Transverse colon (tissue), 4 donors: ENCODE measurements around the gene LHFPL6. TPM values are rescaled to one million over a fixed set of nuclear protein-coding genes. Genes with fewer than 3 reads are reported as not detected.

Experiments used
- DNase-seq: peaks from one replicate; pipeline ENCODE4 v3.0.0-alpha.2; 2019
- H3K27ac ChIP-seq, 4 donors: fragments of 200-600 bp; sonication (generic); 2 replicates each; pipeline ENCODE4 v1.5.1; 2016 to 2018; ENCODE audit warnings: inconsistent platforms in 4 of 4
- H3K27me3 ChIP-seq: fragments of 200-600 bp; sonication (generic); 2 replicates; pipeline ENCODE4 v1.5.1; 2017; ENCODE audit warnings: inconsistent platforms
- H3K36me3 ChIP-seq, 4 donors: fragments of 200-600 bp; sonication (generic); 2 replicates each; pipeline ENCODE4 v1.5.1; 2017 to 2019; ENCODE audit warnings: inconsistent platforms in 4 of 4
- H3K4me1 ChIP-seq, 4 donors: fragments of 200-600 bp; sonication (generic); 2 replicates each; pipeline ENCODE4 v1.5.1; 2017 to 2020; ENCODE audit warnings: inconsistent platforms in 4 of 4
- H3K4me3 ChIP-seq, 4 donors: fragments of 200-600 bp; sonication (generic); 1 replicate in 1 of 4; 2 replicates in 3 of 4; pipeline versions ENCODE4 v1.5.1 to v1.6.1; 2017 to 2019; ENCODE audit warnings: inconsistent platforms in 4 of 4
- H3K9me3 ChIP-seq, 2 donors: fragments of 200-600 bp; sonication (generic); 2 replicates each; pipeline ENCODE4 v1.5.1; 2017 to 2019; ENCODE audit warnings: inconsistent platforms in 2 of 2
- EP300 ChIP-seq: sonication (generic); formaldehyde crosslinking; IDR thresholded peaks from one replicate; pipeline ENCODE4 v1.6.1; 2017; ENCODE audit warnings: antibody characterized with exemption, low read depth
- POLR2A ChIP-seq: fragments of 450-650 bp; IDR thresholded peaks from one replicate; pipeline ENCODE4 v1.6.1; 2016; ENCODE audit warnings: antibody characterized with exemption, mild to moderate bottlenecking, moderate library complexity
- POLR2AphosphoS5 ChIP-seq, 3 donors: sonication (generic); formaldehyde crosslinking; IDR thresholded peaks; one replicate each; pipeline ENCODE4 v1.6.1; 2016; ENCODE audit warnings: antibody characterized with exemption in 3 of 3
- WGBS, 2 donors: methylation state at CpG; one replicate each; pipeline ENCODE4 v1.1.5; 2018; ENCODE audit warnings: low coverage in 1 of 2; 5-methylcytosine and 5-hydroxymethylcytosine counted together
- in situ Hi-C, 4 donors: fragments of 200-750 bp; cut with MboI; loops; one replicate each; pipeline versions ENCODE4 v1.15.0 to v1.15.1; 2017; ENCODE audit warnings: low sequenced_read_pairs in 3 of 4, low pct_ligation_motif_present in 1 of 4, low pct_unique_long_range_greater_than_20kb in 1 of 4
- intact Hi-C: fragments of 100-400 bp; cut with DNase I; formaldehyde crosslinking; loops from one replicate; pipeline ENCODE4 v1.15.1; 2023; ENCODE audit warnings: low total_unique reads
- total RNA-seq, 4 donors: library from RNA; depleted of rRNA; stranded (reverse); fragments of >200 nt; gene quantifications; one replicate each; pipeline ENCODE4 v1.1.0, GENCODE V29; 2016
- TF ChIP-seq, protein P1 (sequence below), 5 experiments: fragments of 200-600 bp in 3 of 5; fragments of 450-650 bp in 2 of 5; sonication (generic) in 3 of 5; IDR thresholded peaks; 1 replicate in 2 of 5; 2 replicates in 3 of 5; pipeline ENCODE4 v1.5.1; 2016 to 2017; ENCODE audit warnings: antibody characterized with exemption in 5 of 5, inconsistent platforms in 3 of 5, mild to moderate bottlenecking in 2 of 5, moderate library complexity in 1 of 5

Gene LHFPL6
- total RNA-seq, 4 donors from 2014 or later, result 4.2 to 18.6 (median 9.3) TPM

DNA sequence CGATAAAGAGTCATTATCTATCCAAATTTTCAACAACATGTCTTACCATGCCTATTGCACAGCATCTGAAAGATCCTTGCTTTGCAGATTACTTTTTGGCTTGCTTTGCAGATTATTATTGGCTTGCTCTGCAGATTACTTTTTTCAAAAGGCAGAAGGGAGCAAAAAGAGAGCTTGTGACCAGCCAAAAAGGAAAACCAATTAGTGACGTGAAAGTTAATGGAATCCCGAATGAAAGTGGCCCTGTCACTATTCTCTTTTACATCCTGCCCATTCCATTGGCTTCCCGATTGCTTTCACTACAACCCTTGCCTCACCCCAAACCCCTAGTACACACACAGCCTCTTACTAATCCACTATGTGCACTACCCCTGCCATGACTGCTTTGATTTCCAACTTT, 81.3 kb downstream of the LHFPL6 start:
- Histone ChIP-seq H3K27me3 (no peaks in the 10 kb centered on the region), H3K27ac (no peak overlapping the region), H3K4me3 (no peak overlapping the region), H3K36me3 (no peaks in the 10 kb centered on the region), H3K4me1 (no peaks in the 10 kb centered on the region), H3K9me3 (no peaks in the 10 kb centered on the region)
- TF ChIP-seq, protein P1, sequence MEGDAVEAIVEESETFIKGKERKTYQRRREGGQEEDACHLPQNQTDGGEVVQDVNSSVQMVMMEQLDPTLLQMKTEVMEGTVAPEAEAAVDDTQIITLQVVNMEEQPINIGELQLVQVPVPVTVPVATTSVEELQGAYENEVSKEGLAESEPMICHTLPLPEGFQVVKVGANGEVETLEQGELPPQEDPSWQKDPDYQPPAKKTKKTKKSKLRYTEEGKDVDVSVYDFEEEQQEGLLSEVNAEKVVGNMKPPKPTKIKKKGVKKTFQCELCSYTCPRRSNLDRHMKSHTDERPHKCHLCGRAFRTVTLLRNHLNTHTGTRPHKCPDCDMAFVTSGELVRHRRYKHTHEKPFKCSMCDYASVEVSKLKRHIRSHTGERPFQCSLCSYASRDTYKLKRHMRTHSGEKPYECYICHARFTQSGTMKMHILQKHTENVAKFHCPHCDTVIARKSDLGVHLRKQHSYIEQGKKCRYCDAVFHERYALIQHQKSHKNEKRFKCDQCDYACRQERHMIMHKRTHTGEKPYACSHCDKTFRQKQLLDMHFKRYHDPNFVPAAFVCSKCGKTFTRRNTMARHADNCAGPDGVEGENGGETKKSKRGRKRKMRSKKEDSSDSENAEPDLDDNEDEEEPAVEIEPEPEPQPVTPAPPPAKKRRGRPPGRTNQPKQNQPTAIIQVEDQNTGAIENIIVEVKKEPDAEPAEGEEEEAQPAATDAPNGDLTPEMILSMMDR (IDR thresholded peaks at IDR 0.05), result no peak
- no peak for TF ChIP-seq POLR2A
- no peak for TF ChIP-seq EP300
- no peak for TF ChIP-seq POLR2AphosphoS5 (IDR thresholded peaks at IDR 0.05)
- in situ Hi-C loops, result no loop called here
- WGBS, 2 donors, result 79 to 82% methylated on average over 4 of the region's 4 CpGs
- DNase-seq, result no peak
- intact Hi-C loops, result no loop called here

DNA sequence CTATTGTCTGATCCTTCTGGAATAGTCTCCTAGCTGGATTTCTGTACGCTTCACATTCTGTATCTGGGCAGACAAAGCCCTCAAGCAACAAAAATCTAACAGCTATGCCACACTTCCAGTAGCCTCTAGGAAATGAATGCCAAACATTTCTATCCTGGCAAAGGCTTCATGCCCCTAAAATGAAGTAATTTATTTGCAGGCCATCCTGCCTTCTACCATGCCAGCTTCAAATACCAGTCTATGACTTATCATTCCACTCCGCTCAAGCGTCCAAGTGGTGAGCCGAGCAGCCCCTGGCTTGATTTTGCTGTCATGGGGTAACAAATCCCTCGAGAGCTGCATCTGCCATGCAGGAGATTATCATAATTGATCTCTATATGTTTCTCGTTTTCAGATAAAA, 86.9 kb downstream of the LHFPL6 start:
- Histone ChIP-seq H3K36me3 (no peaks in the 10 kb centered on the region), H3K4me1 (peaks cover 0 to 5% (median 0%) of the 10 kb centered on the region in 4 donors), H3K9me3 (no peaks in the 10 kb centered on the region), H3K27ac (no peak overlapping the region), H3K27me3 (no peaks in the 10 kb centered on the region), H3K4me3 (no peak overlapping the region)
- DNase-seq, result no peak
- in situ Hi-C loops, result no loop called here
- intact Hi-C loops, result no loop called here
- no peak for TF ChIP-seq POLR2A
- TF ChIP-seq POLR2AphosphoS5 (IDR thresholded peaks at IDR 0.05), result no peak
- TF ChIP-seq EP300, result no peak
- TF ChIP-seq, protein P1 (IDR thresholded peaks at IDR 0.05), result no peak
- WGBS, 2 donors, result 74 to 78% methylated on average over 3 to 6 of the region's 6 CpGs

DNA sequence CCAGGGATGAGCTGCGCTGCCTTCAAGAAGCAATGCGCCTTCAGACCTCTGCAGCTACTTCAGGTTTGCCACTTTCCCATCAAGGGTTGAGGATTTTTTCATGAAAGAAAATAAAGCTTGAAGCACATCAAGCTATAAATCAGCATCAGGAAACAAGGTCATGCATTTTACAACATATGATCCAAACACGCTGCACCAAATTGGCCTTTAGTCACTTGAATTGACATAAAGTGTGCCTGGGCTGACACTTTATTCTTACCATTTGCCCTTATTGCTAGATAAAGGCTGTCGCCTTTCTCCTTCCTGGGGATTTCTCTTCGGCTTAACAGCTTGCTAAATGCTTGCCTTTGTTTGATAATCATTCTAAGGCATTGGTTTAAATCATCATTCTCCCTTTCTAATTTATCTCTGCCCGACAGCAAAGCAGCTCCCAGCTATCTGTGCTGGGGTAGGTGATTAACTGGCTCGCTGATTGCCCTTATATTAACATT, 87.7 kb downstream of the LHFPL6 start:
- intact Hi-C loops (no loop called here), in situ Hi-C loops (no loop called here)
- Histone ChIP-seq H3K9me3 (no peaks in the 10 kb centered on the region), H3K36me3 (no peaks in the 10 kb centered on the region), H3K27ac (no peak overlapping the region), H3K4me1 (peaks cover 0 to 5% (median 0%) of the 10 kb centered on the region in 4 donors), H3K4me3 (no peak overlapping the region), H3K27me3 (no peaks in the 10 kb centered on the region)
- TF ChIP-seq POLR2AphosphoS5 (IDR thresholded peaks at IDR 0.05) (no peak), EP300 (no peak), POLR2A (no peak)
- TF ChIP-seq, protein P1 (IDR thresholded peaks at IDR 0.05), result no peak
- WGBS, 2 donors, result 61 to 67% methylated on average over 5 to 7 of the region's 7 CpGs
- DNase-seq, result no peak

DNA sequence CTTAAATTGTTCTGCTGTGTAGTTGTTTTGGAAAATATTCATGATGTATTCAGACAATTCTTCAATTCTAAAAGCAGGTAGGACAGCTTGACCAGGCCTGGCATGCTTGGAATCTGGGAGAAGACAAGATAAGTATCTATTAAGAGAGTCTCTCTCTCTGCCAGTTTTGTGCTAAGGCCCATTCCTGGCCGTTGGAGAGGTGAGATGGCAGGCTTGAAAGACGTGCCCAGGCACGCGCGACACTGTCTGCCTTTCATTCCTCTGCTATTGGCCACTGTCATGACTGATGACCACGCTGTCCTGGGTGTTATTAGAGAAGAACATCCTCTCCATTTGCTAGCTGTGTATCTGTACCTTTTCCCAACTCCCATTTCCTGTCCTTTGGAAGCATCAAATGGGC, 90.3 kb downstream of the LHFPL6 start:
- Histone ChIP-seq H3K27ac (no peak overlapping the region), H3K27me3 (no peaks in the 10 kb centered on the region), H3K4me1 (peaks cover 0 to 5% (median 0%) of the 10 kb centered on the region in 4 donors), H3K4me3 (no peak overlapping the region), H3K36me3 (no peaks in the 10 kb centered on the region), H3K9me3 (no peaks in the 10 kb centered on the region)
- DNase-seq, result no peak
- WGBS, 2 donors, result 92 to 95% methylated on average over 6 of the region's 6 CpGs
- no peak for TF ChIP-seq POLR2A
- no peak for TF ChIP-seq POLR2AphosphoS5 (IDR thresholded peaks at IDR 0.05)
- TF ChIP-seq EP300, result no peak
- TF ChIP-seq, protein P1 (IDR thresholded peaks at IDR 0.05), result no peak
- in situ Hi-C loops (no loop called here), intact Hi-C loops (no loop called here)
